Measurements from ENCODE around the gene COL9A3.

COL9A3 gene

DNA sequence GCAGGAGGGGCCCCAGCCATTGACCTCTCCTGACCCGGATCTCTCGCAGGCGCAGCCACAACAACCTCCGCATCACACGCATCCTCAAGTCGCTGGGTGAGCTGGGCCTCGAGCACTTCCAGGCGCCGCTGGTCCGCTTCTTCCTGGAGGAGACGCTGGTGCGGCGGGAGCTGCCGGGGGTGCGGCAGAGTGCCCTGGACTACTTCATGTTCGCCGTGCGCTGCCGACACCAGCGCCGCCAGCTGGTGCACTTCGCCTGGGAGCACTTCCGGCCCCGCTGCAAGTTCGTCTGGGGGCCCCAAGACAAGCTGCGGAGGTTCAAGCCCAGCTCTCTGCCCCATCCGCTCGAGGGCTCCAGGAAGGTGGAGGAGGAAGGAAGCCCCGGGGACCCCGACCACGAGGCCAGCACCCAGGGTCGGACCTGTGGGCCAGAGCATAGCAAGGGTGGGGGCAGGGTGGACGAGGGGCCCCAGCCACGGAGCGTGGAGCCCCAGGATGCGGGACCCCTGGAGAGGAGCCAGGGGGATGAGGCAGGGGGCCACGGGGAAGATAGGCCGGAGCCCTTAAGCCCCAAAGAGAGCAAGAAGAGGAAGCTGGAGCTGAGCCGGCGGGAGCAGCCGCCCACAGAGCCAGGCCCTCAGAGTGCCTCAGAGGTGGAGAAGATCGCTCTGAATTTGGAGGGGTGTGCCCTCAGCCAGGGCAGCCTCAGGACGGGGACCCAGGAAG is 4.5 kb upstream of the COL9A3 start:
- DNase-seq = no peak

- no peak for DNase-seq
Observed at GRCh38 chr20:62812907-62813200, 4.0 kb upstream of the COL9A3 start.

- DNase-seq = no peak
Observed at GRCh38 chr20:62813588-62813987, 3.3 kb upstream of the COL9A3 start.

GRCh38 chr20:62814060-62814708 is 2.7 kb upstream of the COL9A3 start:
- no peak for DNase-seq

GRCh38 chr20:62814709-62815065 is 2.2 kb upstream of the COL9A3 start:
- DNase-seq = no peak

- no peak for DNase-seq
Observed at GRCh38 chr20:62815066-62815991, 1.5 kb upstream of the COL9A3 start.

- no peak for DNase-seq
Observed at GRCh38 chr20:62816031-62816883, 593 bp upstream of the COL9A3 start.

- no peak for DNase-seq
Observed at GRCh38 chr20:62817975-62818591, 1.2 kb downstream of the COL9A3 start.

GRCh38 chr20:62818592-62819493 is 2.0 kb downstream of the COL9A3 start:
- no peak for DNase-seq

DNA sequence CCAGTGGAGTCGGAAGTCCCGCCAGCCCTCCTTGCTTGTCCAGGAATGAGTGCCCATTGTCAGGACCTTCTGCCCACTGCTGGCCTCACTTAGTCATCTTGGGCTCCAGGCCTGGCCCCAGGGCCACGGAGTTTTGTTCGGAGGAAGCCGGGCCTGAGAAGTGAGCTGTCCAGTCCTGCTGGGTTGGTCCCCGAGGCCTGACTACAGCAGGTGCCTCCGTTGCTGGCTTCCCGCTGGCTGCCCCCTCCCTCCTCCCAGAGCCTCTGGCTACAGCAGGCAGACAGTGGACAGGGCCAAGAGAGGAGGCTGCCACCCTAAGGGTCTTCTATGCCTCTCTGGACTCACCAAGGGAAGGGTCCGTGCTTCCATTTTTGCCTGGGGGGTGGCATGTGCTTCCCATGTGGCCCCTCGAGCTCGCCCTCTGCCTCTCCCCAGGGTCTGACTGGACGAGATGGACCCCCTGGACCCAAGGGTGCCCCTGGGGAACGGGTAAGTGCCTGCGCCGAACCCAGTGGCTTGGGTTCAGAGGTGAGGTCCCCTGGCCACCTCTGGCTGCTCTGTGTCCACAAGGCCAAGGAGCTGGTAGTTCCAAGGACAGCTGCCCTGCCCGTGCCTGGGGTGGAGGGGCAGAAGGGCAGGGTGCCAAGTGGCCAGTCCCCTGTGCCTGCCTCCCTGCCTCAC is 2.8 kb downstream of the COL9A3 start:
- peak; percentile 22 for DNase-seq

DNA sequence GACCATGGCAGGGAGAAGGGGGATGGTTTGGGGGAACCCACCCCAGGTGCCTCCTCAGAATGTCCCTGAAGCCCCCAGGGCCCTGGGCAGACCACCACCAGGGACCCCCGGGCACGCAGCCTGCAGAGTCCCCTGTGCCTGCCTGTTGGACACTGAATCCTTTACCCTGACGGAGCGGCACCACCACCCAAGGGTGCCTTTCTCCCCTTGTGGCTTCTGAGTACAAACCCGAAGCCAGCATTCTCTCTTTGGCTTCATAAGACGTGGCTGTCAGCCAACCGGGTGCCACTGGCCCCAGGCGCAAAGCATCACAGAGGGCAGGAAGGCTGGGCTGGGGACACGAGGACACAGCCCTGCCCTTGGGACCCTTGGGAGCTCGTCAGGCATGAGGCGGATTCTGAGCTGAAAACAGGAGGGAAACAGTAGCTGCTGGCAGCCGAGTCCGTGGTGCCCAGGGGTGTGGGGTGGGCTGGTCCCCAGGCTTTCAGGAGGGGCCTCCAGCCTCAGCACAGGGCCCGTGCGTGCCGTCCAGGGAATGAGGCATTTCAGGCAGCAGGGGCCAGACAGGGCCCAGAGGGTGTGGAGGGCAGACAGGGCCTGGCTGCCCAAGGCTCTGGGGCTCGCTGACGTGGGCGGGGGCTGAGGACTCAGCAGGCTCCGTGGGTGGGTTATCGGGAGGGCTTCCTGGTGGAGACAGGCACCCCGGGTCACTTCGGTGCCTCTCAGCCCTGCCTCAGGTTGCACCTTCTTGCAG is 3.5 kb downstream of the COL9A3 start:
- no peak for DNase-seq

- no peak for DNase-seq
Observed at GRCh38 chr20:62820962-62821725, 4.3 kb downstream of the COL9A3 start.

DNA sequence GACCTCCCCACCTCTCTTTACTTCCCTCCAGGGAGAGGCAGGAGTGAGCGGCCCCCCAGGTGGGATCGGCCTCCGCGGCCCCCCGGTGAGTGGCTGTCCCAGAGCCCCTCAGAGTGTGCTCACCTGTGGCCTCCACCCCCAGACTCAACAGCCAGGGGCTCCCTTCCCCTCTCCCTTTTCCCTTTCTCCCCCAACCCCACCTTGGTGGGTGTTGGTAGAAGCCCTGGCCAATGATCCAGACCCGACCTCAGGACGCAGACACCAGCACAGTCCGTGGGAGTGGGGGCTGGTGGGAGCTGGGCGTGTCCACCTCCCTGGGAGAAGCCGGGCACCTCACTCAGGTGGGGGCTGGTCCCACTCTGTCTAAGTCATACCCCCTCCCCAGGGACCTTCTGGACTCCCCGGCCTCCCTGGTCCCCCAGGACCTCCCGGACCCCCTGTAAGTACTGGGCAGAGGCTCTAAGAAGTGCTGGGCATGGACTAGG is 4.9 kb downstream of the COL9A3 start:
- no peak for DNase-seq

GRCh38 chr20:62822239-62822787 is 5.5 kb downstream of the COL9A3 start:
- no peak for DNase-seq

DNA sequence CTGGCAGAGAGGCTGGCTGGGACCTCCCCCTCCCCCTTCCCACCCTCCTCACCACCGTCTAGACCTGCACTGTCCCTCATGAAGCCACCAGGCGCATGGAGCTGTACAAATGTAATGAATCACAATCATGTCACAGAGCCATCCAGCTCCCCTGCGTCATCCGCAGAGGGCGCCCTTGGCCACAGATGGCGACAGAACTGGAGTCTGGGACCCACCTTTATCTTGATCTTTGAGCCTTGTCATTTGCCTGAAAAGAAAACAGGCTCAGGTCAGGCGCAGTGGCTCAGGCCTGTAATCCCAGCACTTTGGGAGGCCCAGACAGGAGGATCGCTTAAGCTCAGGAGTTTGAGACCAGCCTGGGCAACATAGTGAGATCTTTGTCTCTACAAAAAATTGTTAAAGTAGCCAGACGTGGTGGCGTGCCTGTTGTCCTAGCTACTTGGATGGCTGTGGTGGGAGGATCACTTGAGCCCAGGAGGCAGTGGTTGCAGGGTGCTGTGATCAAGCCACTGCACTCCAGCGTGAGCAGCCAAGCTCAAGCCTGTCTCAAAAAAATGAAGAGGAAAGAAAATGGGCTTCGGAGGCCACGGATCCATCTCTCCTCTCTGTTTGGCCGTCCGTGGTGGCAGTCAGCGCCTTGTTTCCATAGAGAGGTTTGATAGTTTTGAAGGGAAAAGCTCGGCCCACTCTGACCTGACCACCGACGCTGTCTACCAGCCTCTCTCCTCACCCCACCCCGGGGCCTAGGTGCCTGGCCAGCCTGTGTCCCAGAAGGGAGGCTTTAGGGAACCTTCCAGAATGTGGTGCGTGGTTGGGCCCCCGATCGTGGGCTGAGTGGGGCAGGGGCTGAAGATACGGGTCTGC is 6.2 kb downstream of the COL9A3 start:
- no peak for DNase-seq

GRCh38 chr20:62823688-62824475 is 7.0 kb downstream of the COL9A3 start:
- no peak for DNase-seq

Data from T1000 (cell line).